Measurements from ENCODE around the gene CCNL1.

DNA sequence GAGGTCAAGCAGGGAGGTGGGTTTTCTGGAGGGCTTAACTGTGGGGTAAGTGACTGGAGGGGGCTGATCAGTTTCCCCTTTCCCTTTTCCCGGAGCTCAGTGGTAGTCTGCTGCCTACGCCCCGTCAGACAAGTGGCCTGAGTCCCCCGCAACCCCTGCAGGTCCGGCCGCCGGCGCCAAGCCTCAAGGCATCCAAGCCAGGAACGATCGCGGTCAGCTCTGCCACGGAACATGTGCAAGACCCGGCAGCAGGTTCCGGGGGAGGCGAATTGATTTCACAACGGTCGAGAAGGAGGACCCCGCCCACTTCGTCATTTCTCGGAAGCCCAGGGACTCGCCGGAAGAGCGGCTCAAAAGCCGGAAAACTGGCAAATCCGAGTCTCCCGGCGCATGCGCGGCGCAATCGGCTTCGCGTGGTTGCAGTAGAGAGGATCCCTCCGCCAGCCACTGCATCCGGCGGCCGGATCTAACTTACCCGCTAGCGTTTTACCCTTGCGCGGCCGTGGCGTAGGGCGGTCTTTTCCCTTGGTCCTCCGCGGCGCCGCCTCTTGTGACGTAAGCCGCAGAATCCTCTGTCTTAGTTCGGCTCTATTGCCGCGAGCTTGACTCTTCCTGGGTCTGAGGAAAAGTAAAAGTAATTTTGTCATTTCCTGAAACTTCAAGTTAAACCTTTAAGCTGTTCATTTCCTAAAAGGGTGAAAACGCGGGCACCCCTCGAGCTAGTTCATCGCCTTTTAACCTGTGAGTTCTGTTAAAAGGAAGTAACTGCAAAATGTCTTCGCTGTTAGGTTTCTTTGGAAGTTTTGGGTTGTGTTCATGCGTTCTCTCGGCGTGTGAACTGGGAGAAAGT is 14.9 kb upstream of the CCNL1 start:
- TF ChIP-seq CTCF (conservative IDR thresholded peaks at IDR 0.05; ENCODE audit: low read length): no peak
- no peak for TF ChIP-seq EZH2phosphoT487 (IDR thresholded peaks at IDR 0.05; ENCODE audit: borderline replicate concordance)

All from Loucy (cell line).